ENCODE results near the gene BMP7.
A peak's percentile ranks its signal among the peaks of the same experiment; 100 is the strongest.

BMP7 gene

DNA sequence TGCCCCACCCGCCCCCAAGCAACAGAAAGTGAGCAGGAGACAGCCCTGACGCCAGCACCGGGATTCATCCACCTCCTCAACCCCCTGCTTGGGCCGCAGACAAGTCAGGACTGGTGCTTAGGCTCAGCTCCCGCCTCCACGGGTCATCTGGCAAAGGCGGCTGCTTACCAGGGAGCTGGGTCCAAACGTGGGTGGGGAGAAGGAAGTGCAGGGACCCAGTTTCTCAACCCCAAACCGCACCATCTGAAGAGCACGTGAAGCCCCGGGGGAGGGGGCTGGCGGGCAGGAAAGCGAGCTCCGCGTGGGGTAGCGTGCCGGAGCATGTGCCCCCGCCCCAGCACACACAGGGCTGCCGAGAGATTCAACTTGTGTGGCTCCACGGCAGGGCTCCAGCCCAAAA is 87.2 kb downstream of the BMP7 start:
- no peak overlapping the region for H3K27ac ChIP-seq
- peak; percentile 48 for DNase-seq (ENCODE audit: low read depth, low spot score)

- H3K27ac ChIP-seq: no peak overlapping the region
- no peak for DNase-seq (ENCODE audit: low read depth, low spot score)
Measured at GRCh38 chr20:57178582-57179111, 87.8 kb downstream of the BMP7 start.

DNA sequence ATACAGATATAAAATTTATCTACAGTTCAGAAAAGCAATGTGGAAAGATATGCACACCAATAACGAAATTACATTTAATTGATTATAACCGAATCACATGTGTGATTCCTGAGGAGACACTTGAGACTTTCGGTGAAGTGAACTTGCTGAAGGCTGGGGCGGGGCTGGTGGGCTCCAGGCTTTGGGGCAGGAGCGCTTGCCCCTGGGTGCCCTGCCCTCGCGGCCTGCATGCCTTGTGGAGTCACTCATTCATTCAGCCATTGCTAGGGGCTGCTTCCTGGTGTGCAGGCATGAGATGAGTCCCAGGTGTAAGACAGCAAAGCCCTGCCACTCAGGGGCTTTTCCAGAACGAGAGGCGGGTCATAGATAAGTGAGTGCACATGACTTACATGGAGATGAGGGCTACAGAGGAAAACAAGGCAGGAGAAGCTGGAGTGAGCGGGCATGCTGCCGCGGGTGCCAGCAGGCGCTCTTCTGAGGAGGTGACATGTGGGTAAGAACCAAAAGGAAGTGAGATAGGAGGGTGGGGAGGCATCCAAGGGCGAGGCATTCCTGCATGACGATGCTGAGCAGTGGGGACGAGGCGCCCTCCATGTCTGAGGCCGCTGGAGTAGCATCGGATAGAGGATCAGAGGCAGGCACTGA is 88.7 kb downstream of the BMP7 start:
- no peak for DNase-seq (ENCODE audit: low read depth, low spot score)
- H3K27ac ChIP-seq: no peak overlapping the region

DNA sequence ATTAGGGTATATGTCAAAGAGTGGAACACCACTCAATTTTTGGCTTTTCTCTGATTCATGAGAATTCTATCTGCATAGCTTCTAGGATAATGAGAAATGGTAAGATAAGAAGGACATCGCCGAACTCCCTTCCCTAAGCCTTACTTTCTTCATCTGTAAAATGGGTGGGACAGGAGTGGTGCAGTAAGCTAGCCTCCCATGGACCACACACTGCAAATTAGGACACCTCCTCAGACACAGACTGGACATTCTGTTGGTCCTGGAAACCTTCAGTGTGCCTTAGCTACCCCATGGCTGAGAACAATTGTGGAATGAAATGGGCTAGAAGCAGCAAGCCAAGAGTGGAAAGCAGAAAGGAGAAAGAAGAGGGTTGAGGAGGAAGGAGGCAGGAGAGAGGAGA is 89.6 kb downstream of the BMP7 start:
- no peak overlapping the region for H3K27ac ChIP-seq
- DNase-seq (ENCODE audit: low read depth, low spot score): no peak

GRCh38 chr20:57175397-57176010 is 90.9 kb downstream of the BMP7 start:
- no peak for DNase-seq (ENCODE audit: low read depth, low spot score)
- H3K27ac ChIP-seq: no peak overlapping the region

DNA sequence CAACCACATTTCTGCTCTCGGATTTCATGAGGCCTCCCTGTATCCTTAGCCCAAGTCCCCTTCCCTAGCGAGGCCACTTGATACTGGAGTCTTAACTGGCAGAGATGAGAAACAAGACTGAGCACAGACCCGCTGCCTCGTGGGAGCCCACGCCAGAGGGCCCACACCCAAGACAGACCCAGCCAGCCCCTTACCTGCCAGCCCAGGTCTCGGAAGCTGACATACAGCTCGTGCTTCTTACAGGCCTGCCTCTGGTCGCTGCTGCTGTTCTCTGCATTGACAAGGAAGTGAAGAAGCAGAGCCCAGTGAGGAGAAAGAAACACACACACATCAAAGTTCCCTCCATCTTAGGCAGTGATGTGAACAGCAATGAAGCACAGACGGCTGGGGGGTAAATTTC is 91.7 kb downstream of the BMP7 start:
- no peak overlapping the region for H3K27ac ChIP-seq
- no peak for DNase-seq (ENCODE audit: low read depth, low spot score)

- no peak for DNase-seq (ENCODE audit: low read depth, low spot score)
- H3K27ac ChIP-seq: no peak overlapping the region
Measured at GRCh38 chr20:57173986-57174385, 92.5 kb downstream of the BMP7 start.

- H3K27ac ChIP-seq: no peak overlapping the region
- no peak for DNase-seq (ENCODE audit: low read depth, low spot score)
Measured at GRCh38 chr20:57173041-57173440, 93.4 kb downstream of the BMP7 start.

- no peak for DNase-seq (ENCODE audit: low read depth, low spot score)
- H3K27ac ChIP-seq: no peak overlapping the region
Measured at GRCh38 chr20:57170343-57170742, 96.1 kb downstream of the BMP7 start.

DNA sequence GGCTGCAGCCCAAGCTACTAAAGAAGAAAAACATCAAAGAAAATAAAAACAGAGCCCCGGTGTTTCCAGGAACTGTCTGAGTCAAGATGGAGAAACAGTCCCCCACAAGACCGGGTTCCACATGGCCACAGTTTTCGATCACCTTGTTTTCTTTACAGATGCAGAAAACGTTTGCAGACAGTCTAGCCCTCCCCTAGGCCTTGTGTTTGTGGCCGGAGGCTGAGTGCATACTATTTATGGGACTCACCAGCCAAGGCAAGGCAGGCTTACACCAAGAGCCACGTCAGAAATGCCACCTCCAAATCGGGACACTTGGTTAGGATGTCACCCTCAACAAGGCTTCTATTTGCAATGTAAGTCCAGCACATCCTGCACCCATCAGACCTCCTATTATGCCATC is 97.3 kb downstream of the BMP7 start:
- DNase-seq (ENCODE audit: low read depth, low spot score): no peak
- no peak overlapping the region for H3K27ac ChIP-seq

- no peak for DNase-seq (ENCODE audit: low read depth, low spot score)
- H3K27ac ChIP-seq: no peak overlapping the region
Measured at GRCh38 chr20:57167971-57168701, 98.3 kb downstream of the BMP7 start.

- DNase-seq (ENCODE audit: low read depth, low spot score): no peak
- H3K27ac ChIP-seq: no peak overlapping the region
Measured at GRCh38 chr20:57167292-57167655, 99.2 kb downstream of the BMP7 start.

GRCh38 chr20:57166568-57167291 is 99.7 kb downstream of the BMP7 start:
- DNase-seq (ENCODE audit: low read depth, low spot score): no peak
- no peak overlapping the region for H3K27ac ChIP-seq

- no peak for DNase-seq (ENCODE audit: low read depth, low spot score)
- H3K27ac ChIP-seq: no peak overlapping the region
Measured at GRCh38 chr20:57165427-57166004, 100.9 kb downstream of the BMP7 start.

GRCh38 chr20:57164872-57165271 is 101.6 kb downstream of the BMP7 start:
- H3K27ac ChIP-seq: no peak overlapping the region
- DNase-seq (ENCODE audit: low read depth, low spot score): no peak

DNA sequence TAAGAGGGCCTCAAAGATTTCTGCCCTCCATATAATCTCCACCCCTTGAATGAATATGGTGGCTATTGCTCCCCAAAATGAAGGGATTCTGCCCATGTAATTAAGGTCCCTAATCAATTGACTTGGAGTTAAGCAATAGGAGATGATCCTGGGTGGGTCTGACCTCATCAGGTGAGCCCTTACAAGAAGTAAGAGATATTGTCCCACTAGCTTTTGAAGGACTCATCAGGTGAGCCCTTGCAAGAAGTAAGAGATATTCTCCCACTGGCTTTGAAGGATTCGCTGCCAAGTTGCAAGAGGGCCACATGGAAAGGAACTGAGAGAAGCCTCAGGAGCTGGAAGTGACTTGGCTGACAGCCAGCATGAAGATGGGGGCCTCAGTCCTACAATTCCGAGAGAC is 103.4 kb downstream of the BMP7 start:
- H3K27ac ChIP-seq: no peak overlapping the region
- no peak for DNase-seq (ENCODE audit: low read depth, low spot score)

DNA sequence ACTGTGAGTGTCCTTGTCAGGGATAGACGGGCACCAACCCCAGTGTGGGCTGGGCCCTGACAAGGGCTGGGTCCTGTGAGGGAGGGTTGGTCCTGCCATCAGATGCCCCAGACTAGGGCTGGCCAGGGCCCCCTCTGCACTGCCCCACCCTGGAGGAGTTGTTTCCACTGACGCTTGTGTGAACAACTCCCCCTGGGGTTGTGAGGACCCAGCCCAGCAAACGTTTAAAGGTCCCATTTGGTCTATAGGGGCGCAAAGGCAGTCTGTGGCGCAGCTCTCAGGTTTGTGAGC is 104.1 kb downstream of the BMP7 start:
- no peak overlapping the region for H3K27ac ChIP-seq
- DNase-seq (ENCODE audit: low read depth, low spot score): no peak

GRCh38 chr20:57161478-57162361 is 104.7 kb downstream of the BMP7 start:
- no peak for DNase-seq (ENCODE audit: low read depth, low spot score)
- no peak overlapping the region for H3K27ac ChIP-seq

DNA sequence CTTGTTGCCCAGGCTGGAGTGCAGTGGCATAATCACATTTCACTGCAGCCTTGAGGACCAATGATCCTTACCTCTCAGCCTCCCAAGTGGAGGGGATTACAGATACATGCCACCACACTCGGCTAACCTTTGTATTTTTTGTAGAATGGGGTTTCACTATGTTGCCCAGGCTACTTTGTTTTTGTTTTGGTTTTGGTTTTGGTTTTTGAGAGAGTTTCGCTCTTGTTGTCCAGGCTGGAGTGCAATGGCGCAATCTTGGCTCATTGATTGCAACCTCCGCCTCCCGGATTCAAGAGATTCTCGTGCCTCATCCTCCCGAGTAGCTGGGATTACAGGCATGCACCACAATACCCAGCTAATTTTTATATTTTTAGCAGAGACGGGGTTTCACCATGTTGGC is 105.5 kb downstream of the BMP7 start:
- DNase-seq (ENCODE audit: low read depth, low spot score): no peak
- no peak overlapping the region for H3K27ac ChIP-seq

Measured in epithelial cell of prostate (primary cell).